Measurements from ENCODE around the gene PCDHB2. TPM values are rescaled to one million over a fixed set of nuclear protein-coding genes. Genes with fewer than 3 reads are reported as not detected.
A peak's percentile ranks its signal among the peaks of the same experiment; 100 is the strongest.
"Not testable (repeated sequence)": the region's sequence is repeated elsewhere in the genome, so short reads cannot be mapped to it uniquely, and the experiment has no call there.

PCDHB2 gene
- total RNA-seq, 1 donor, result 0.27 TPM

DNA sequence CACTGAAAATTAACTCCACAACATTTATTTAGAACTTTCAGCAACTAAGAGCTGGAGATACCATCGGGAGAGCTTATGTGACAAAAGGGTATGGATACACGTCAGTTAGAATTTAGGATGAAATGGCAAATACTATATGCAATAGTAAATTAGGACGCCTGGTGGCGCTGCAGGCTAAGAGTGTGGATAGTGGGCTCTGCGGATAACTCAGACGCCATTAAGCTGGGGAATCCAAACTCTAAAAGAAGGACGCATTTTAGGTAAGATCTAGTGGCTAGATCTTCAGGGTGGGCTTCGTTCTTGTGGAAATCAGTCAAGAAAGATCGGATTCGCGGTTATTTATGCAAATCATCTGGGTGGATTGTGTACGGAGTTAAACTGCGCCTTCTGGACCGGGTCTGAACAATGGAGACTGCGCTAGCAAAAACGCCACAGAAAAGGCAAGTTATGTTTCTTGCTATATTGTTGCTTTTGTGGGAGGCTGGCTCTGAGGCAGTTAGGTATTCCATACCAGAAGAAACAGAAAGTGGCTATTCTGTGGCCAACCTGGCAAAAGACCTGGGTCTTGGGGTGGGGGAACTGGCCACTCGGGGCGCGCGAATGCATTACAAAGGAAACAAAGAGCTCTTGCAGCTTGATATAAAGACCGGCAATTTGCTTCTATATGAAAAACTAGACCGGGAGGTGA is 40.8 kb downstream of the PCDHB2 start, which contains the start of gene PCDHB5:
Gene PCDHB5, plus strand, starts transcription at position 177 of the 688 bp plus-strand sequence. Its CDS starts 229 bp downstream, at position 406.
- DNase-seq (ENCODE audit: low read depth in 2 of 3, low spot score in 2 of 3), result peak in 1 of 3 donors; percentile 47

DNA sequence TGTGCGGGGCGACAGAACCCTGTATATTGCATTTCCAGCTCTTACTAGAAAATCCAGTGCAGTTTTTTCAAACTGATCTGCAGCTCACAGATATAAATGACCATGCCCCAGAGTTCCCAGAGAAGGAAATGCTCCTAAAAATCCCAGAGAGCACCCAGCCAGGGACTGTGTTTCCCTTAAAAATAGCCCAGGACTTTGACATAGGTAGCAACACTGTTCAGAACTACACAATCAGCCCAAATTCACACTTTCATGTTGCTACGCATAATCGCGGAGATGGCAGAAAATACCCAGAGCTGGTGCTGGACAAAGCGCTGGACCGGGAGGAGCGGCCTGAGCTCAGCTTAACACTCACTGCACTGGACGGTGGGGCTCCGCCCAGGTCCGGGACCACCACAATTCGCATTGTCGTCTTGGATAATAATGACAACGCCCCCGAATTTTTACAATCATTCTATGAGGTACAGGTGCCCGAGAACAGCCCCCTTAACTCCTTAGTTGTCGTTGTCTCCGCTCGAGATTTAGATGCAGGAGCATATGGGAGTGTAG is 41.4 kb downstream of the PCDHB2 start:
- DNase-seq (ENCODE audit: low read depth in 2 of 3, low spot score in 2 of 3), result no peak

GRCh38 chr5:141137346-141137745 is 42.9 kb downstream of the PCDHB2 start:
- not testable (repeated sequence) for DNase-seq (ENCODE audit: low read depth in 2 of 3, low spot score in 2 of 3)

Other genes with a start within 250 kb of the PCDHB2 start
- under 0.01 TPM for gene PCDHA9, start 246.2 kb upstream of the PCDHB2 start, total RNA-seq
- gene PCDHA10, start 238.7 kb upstream of the PCDHB2 start, total RNA-seq, result under 0.01 TPM
- under 0.01 TPM for gene PCDHA11, start 225.7 kb upstream of the PCDHB2 start, total RNA-seq
- gene PCDHA12, start 219.3 kb upstream of the PCDHB2 start, total RNA-seq, result under 0.01 TPM
- gene PCDHA13, start 212.5 kb upstream of the PCDHB2 start, total RNA-seq, result not detected
- gene PCDHAC1, start 168.3 kb upstream of the PCDHB2 start, total RNA-seq, result under 0.01 TPM
- gene PCDHAC2, start 128.1 kb upstream of the PCDHB2 start, total RNA-seq, result under 0.01 TPM
- under 0.01 TPM for gene PCDHB1, start 43.2 kb upstream of the PCDHB2 start, total RNA-seq
- under 0.01 TPM for gene PCDHB3, start 5.9 kb downstream of the PCDHB2 start, total RNA-seq
- gene PCDHB4, start 27.2 kb downstream of the PCDHB2 start, total RNA-seq, result under 0.01 TPM
- gene PCDHB5, start 40.6 kb downstream of the PCDHB2 start, total RNA-seq, result under 0.01 TPM
- gene PCDHB6, start 55.4 kb downstream of the PCDHB2 start, total RNA-seq, result not detected
- under 0.01 TPM for gene PCDHB7, start 78.0 kb downstream of the PCDHB2 start, total RNA-seq
- not detected for gene PCDHB8, start 83.2 kb downstream of the PCDHB2 start, total RNA-seq
- not detected for gene PCDHB16, start 87.8 kb downstream of the PCDHB2 start, total RNA-seq
- not detected for gene PCDHB9, start 92.5 kb downstream of the PCDHB2 start, total RNA-seq
- gene PCDHB10, start 97.7 kb downstream of the PCDHB2 start, total RNA-seq, result under 0.01 TPM
- 0.27 TPM for gene PCDHB11, start 105.0 kb downstream of the PCDHB2 start, total RNA-seq
- gene PCDHB12, start 114.1 kb downstream of the PCDHB2 start, total RNA-seq, result not detected
- gene PCDHB13, start 119.3 kb downstream of the PCDHB2 start, total RNA-seq, result under 0.01 TPM
- gene PCDHB14, start 128.7 kb downstream of the PCDHB2 start, total RNA-seq, result under 0.01 TPM
- under 0.01 TPM for gene PCDHB15, start 150.8 kb downstream of the PCDHB2 start, total RNA-seq
- 0.54 TPM for gene SLC25A2, start 209.4 kb downstream of the PCDHB2 start, total RNA-seq
- 45.0 TPM for gene TAF7, start 226.2 kb downstream of the PCDHB2 start, total RNA-seq
- under 0.01 TPM for gene PCDHGA1, start 235.9 kb downstream of the PCDHB2 start, total RNA-seq
- 0.27 TPM for gene PCDHGA2, start 244.1 kb downstream of the PCDHB2 start, total RNA-seq
- 0.54 TPM for gene PCDHGA3, start 249.2 kb downstream of the PCDHB2 start, total RNA-seq

Measured in hematopoietic multipotent progenitor cell (in vitro differentiated cells).